ENCODE data around the gene STK39.

The STK39 gene

GRCh38 chr2:167962436-167963226 is 284.8 kb downstream of the STK39 start:
- no peak overlapping the region for H3K4me3 ChIP-seq (replicated peaks; ENCODE audit: low read depth, low read length)
- no peak for DNase-seq (ENCODE audit: low read depth)
- no peak for TF ChIP-seq CTCF (IDR thresholded peaks at IDR 0.05; ENCODE audit: low read length, missing control alignments)

GRCh38 chr2:167961536-167962048 is 285.8 kb downstream of the STK39 start:
- TF ChIP-seq CTCF (IDR thresholded peaks at IDR 0.05; ENCODE audit: low read length, missing control alignments) = no peak
- no peak for DNase-seq (ENCODE audit: low read depth)

GRCh38 chr2:167960089-167960747 is 287.2 kb downstream of the STK39 start:
- no peak overlapping the region for H3K4me3 ChIP-seq (replicated peaks; ENCODE audit: low read depth, low read length)
- TF ChIP-seq CTCF (IDR thresholded peaks at IDR 0.05; ENCODE audit: low read length, missing control alignments) = no peak
- no peak for DNase-seq (ENCODE audit: low read depth)

More at GRCh38 chr2:167961536-167962048, 285.8 kb downstream of the STK39 start:
- H3K4me3 ChIP-seq (replicated peaks; ENCODE audit: low read depth, low read length) = no peak overlapping the region

- no peak for DNase-seq (ENCODE audit: low read depth)
- H3K4me3 ChIP-seq (replicated peaks; ENCODE audit: low read depth, low read length) = no peak overlapping the region
- TF ChIP-seq CTCF (IDR thresholded peaks at IDR 0.05; ENCODE audit: low read length, missing control alignments) = no peak
These were observed 289.7 kb downstream of the STK39 start for GRCh38 chr2:167957662-167958061.

GRCh38 chr2:167955264-167955906 is 292.0 kb downstream of the STK39 start:
- H3K4me3 ChIP-seq (replicated peaks; ENCODE audit: low read depth, low read length) = no peak overlapping the region
- no peak for TF ChIP-seq CTCF (IDR thresholded peaks at IDR 0.05; ENCODE audit: low read length, missing control alignments)
- no peak for DNase-seq (ENCODE audit: low read depth)

- H3K4me3 ChIP-seq (replicated peaks; ENCODE audit: low read depth, low read length) = no peak overlapping the region
- no peak for TF ChIP-seq CTCF (IDR thresholded peaks at IDR 0.05; ENCODE audit: low read length, missing control alignments)
- DNase-seq (ENCODE audit: low read depth) = no peak
These were observed 292.9 kb downstream of the STK39 start for GRCh38 chr2:167954495-167954894.
